Measurements from ENCODE around the gene OGFOD3. TPM values are rescaled to one million over a fixed set of nuclear protein-coding genes. Genes with fewer than 3 reads are reported as not detected.

The OGFOD3 gene
- total RNA-seq, 1 donor from 2014 or later = 35.6 TPM

- H3K27me3 Mint-ChIP-seq (ENCODE audit: low read depth) = no peaks in the 10 kb centered on the region
- peaks cover 12% of the 10 kb centered on the region for H3K9me3 Mint-ChIP-seq
- peak overlapping the region; percentile 90 for H3K4me3 Mint-ChIP-seq
- TF ChIP-seq CTCF (conservative IDR thresholded peaks at IDR 0.05) = no peak
- peak overlapping the region; percentile 84 for H3K27ac Mint-ChIP-seq (ENCODE audit: unreplicated experiment)
- peaks cover 4% of the 10 kb centered on the region for H3K36me3 Mint-ChIP-seq (ENCODE audit: low read depth)
- H3K4me1 Mint-ChIP-seq = peaks cover 20% of the 10 kb centered on the region
- no peak for DNase-seq (ENCODE audit: low read depth, low spot score)
Measured at GRCh38 chr17:82449131-82449882, 30.9 kb upstream of the OGFOD3 start.

GRCh38 chr17:82447876-82448275 lies 29.5 kb upstream of the OGFOD3 start:
- TF ChIP-seq CTCF (conservative IDR thresholded peaks at IDR 0.05) = no peak
- no peaks in the 10 kb centered on the region for H3K27me3 Mint-ChIP-seq (ENCODE audit: low read depth)
- peaks cover 12% of the 10 kb centered on the region for H3K9me3 Mint-ChIP-seq
- H3K4me1 Mint-ChIP-seq = peaks cover 20% of the 10 kb centered on the region
- no peaks in the 10 kb centered on the region for H3K36me3 Mint-ChIP-seq (ENCODE audit: low read depth)
- H3K4me3 Mint-ChIP-seq = peak overlapping the region; percentile 84
- no peak for DNase-seq (ENCODE audit: low read depth, low spot score)
- no peak overlapping the region for H3K27ac Mint-ChIP-seq (ENCODE audit: unreplicated experiment)

GRCh38 chr17:82446649-82447048 lies 28.3 kb upstream of the OGFOD3 start:
- no peak for TF ChIP-seq CTCF (conservative IDR thresholded peaks at IDR 0.05)
- Mint-ChIP-seq H3K27ac (ENCODE audit: unreplicated experiment) (no peak overlapping the region), H3K36me3 (ENCODE audit: low read depth) (no peaks in the 10 kb centered on the region), H3K4me1 (peaks cover 20% of the 10 kb centered on the region), H3K9me3 (peaks cover 5% of the 10 kb centered on the region), H3K27me3 (ENCODE audit: low read depth) (no peaks in the 10 kb centered on the region), H3K4me3 (no peak overlapping the region)
- DNase-seq (ENCODE audit: low read depth, low spot score) = no peak

GRCh38 chr17:82446124-82446523 lies 27.7 kb upstream of the OGFOD3 start:
- Mint-ChIP-seq H3K9me3 (peaks cover under 1% of the 10 kb centered on the region), H3K4me1 (peaks cover 16% of the 10 kb centered on the region), H3K4me3 (peak overlapping the region; percentile 59), H3K27me3 (ENCODE audit: low read depth) (no peaks in the 10 kb centered on the region), H3K27ac (ENCODE audit: unreplicated experiment) (no peak overlapping the region), H3K36me3 (ENCODE audit: low read depth) (no peaks in the 10 kb centered on the region)
- no peak for DNase-seq (ENCODE audit: low read depth, low spot score)
- no peak for TF ChIP-seq CTCF (conservative IDR thresholded peaks at IDR 0.05)

- Mint-ChIP-seq H3K36me3 (ENCODE audit: low read depth) (no peaks in the 10 kb centered on the region), H3K4me1 (peaks cover 12% of the 10 kb centered on the region), H3K4me3 (no peak overlapping the region), H3K9me3 (no peaks in the 10 kb centered on the region), H3K27ac (ENCODE audit: unreplicated experiment) (no peak overlapping the region), H3K27me3 (ENCODE audit: low read depth) (no peaks in the 10 kb centered on the region)
- no peak for DNase-seq (ENCODE audit: low read depth, low spot score)
- TF ChIP-seq CTCF (conservative IDR thresholded peaks at IDR 0.05) = no peak
Measured at GRCh38 chr17:82445542-82445941, 27.2 kb upstream of the OGFOD3 start.
